ENCODE data around the gene GSE1.

Gene GSE1

GRCh38 chr16:85603203-85603755 is 9.8 kb upstream of the GSE1 start:
- ChIA-PET CTCF (no interaction called here), POLR2A (no interaction called here)
- H3K36me3 ChIP-seq (ENCODE audit: control insufficient read depth in 2 of 2, insufficient read depth in 1 of 2, low read length in 2 of 2): no peaks in the 10 kb centered on the region
- H3K9me3 ChIP-seq (ENCODE audit: control insufficient read depth, insufficient read depth, low read depth, low read length): no peaks in the 10 kb centered on the region
- no peaks in the 10 kb centered on the region for H3K4me1 ChIP-seq (ENCODE audit: control insufficient read depth, insufficient read depth, low read length)
- H3K4me3 ChIP-seq (ENCODE audit: low read depth, low read length): no peak overlapping the region
- TF ChIP-seq GLIS2 (tag by site-specific recombination; IDR thresholded peaks at IDR 0.05): no peak
- TF ChIP-seq, protein P1, sequence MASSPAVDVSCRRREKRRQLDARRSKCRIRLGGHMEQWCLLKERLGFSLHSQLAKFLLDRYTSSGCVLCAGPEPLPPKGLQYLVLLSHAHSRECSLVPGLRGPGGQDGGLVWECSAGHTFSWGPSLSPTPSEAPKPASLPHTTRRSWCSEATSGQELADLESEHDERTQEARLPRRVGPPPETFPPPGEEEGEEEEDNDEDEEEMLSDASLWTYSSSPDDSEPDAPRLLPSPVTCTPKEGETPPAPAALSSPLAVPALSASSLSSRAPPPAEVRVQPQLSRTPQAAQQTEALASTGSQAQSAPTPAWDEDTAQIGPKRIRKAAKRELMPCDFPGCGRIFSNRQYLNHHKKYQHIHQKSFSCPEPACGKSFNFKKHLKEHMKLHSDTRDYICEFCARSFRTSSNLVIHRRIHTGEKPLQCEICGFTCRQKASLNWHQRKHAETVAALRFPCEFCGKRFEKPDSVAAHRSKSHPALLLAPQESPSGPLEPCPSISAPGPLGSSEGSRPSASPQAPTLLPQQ (tag by site-specific recombination; IDR thresholded peaks at IDR 0.05): no peak
- TF ChIP-seq, protein P2, sequence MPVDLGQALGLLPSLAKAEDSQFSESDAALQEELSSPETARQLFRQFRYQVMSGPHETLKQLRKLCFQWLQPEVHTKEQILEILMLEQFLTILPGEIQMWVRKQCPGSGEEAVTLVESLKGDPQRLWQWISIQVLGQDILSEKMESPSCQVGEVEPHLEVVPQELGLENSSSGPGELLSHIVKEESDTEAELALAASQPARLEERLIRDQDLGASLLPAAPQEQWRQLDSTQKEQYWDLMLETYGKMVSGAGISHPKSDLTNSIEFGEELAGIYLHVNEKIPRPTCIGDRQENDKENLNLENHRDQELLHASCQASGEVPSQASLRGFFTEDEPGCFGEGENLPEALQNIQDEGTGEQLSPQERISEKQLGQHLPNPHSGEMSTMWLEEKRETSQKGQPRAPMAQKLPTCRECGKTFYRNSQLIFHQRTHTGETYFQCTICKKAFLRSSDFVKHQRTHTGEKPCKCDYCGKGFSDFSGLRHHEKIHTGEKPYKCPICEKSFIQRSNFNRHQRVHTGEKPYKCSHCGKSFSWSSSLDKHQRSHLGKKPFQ (tag by site-specific recombination; IDR thresholded peaks at IDR 0.05): no peak
- no peak for TF ChIP-seq ZFP69B (tag by site-specific recombination; IDR thresholded peaks at IDR 0.05)
- TF ChIP-seq ZNF112 (tag by site-specific recombination; IDR thresholded peaks at IDR 0.05): no peak
- no peak overlapping the region for H3K27ac ChIP-seq (ENCODE audit: extremely low read depth, low read depth, low read length)

DNA sequence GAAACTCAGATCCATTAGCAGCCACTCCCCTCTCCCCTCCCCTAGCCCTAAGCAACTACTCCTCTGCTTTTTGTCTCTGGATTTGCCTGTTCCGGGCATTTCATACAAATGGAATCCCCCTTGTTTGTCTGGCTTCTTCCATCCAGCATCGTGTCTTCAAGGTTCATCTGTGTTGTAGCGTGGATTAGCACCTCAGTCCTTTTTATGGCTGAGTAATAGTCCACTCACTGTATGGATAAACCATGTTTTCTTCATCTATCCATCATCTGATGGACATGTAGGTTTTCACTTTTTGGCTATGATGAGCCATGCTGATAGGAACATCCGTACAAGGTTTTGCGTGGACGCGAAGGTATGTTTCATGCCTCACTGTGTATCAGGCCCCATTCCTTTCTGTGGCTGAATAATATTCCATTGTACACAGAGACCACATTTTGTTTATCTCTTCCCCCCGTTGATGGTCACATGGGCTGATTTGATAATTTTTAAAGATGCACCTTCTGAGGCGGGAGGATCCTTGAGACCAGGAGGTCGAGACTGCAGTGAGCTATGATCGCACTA is 8.9 kb upstream of the GSE1 start:
- H3K9me3 ChIP-seq (ENCODE audit: control insufficient read depth, insufficient read depth, low read depth, low read length): no peaks in the 10 kb centered on the region
- TF ChIP-seq ZNF146 (tag by site-specific recombination; IDR thresholded peaks at IDR 0.05): peak; percentile 95
- TF ChIP-seq ZIC2 (tag by site-specific recombination; IDR thresholded peaks at IDR 0.05): no peak
- no peak overlapping the region for H3K27ac ChIP-seq (ENCODE audit: extremely low read depth, low read depth, low read length)
- no peaks in the 10 kb centered on the region for H3K4me1 ChIP-seq (ENCODE audit: control insufficient read depth, insufficient read depth, low read length)
- POLR2A ChIA-PET: no interaction called here
- H3K36me3 ChIP-seq (ENCODE audit: control insufficient read depth in 2 of 2, insufficient read depth in 1 of 2, low read length in 2 of 2): no peaks in the 10 kb centered on the region
- H3K4me3 ChIP-seq (ENCODE audit: low read depth, low read length): no peak overlapping the region
- CTCF ChIA-PET: no interaction called here

DNA sequence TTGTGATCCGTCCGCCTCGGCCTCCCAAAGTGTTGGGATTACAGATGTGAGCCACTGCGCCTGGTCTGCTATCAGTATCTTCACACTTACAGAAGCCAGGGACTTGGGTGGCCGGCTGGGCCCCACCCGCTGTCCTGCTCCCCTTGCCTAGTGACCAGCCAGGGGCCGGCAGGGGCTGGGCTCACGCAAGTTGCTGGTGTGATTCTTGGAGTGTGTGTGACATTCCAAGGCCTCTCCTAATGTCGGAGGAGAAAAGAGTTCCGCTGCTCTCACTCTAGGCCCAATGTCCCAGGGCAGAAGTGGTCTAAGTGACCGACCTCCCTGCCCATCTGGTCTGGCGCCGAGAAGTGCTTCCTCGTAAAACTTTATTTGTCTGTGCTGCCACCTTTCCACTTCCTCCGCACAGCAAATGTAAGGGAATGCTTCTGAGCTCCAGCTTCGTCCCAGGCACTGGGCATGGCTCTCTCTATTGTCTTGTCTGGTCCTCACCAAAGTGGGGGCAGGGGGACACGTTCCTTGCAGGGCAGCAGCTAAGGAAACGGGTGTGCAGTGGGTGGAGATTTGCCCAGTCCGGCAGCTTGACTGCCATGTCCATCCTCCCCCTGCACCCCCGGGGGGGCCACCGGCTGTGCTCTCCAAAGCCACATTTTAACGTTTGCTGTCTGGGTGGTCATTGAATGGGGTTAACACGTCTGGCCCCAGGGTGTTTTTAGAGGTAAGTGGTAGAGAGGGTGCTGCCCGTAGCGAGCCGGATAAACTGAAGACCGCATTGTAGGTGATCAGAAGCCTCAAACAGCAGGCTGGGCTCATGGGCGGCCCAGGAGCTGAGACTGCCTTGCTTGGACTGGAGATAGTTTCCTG is 7.8 kb upstream of the GSE1 start:
- CTCF ChIA-PET: interaction anchor here (1.3 to 1.6 kb wide), 2 partner anchors 11 to 185 kb away, joined by 4 to 12 read pairs; no protein-coding TSS in a partner anchor
- Histone ChIP-seq H3K9me3 (ENCODE audit: control insufficient read depth, insufficient read depth, low read depth, low read length) (no peaks in the 10 kb centered on the region), H3K36me3 (ENCODE audit: control insufficient read depth in 2 of 2, insufficient read depth in 1 of 2, low read length in 2 of 2) (no peaks in the 10 kb centered on the region), H3K27ac (ENCODE audit: extremely low read depth, low read depth, low read length) (no peak overlapping the region), H3K4me1 (ENCODE audit: control insufficient read depth, insufficient read depth, low read length) (peaks cover 2% of the 10 kb centered on the region; the same call in 1 of the 2 replicates), H3K4me3 (ENCODE audit: low read depth, low read length) (no peak overlapping the region)
- no peak for TF ChIP-seq OSR2 (tag by site-specific recombination; IDR thresholded peaks at IDR 0.05)
- no peak for TF ChIP-seq ZNF221 (tag by site-specific recombination; IDR thresholded peaks at IDR 0.05; ENCODE audit: borderline replicate concordance)
- peak; percentile 45 for TF ChIP-seq GLIS1 (tag by site-specific recombination; IDR thresholded peaks at IDR 0.05)
- 0 out of 2 replicates have a peak, but pooled peaks have one; percentile 40 for TF ChIP-seq GLIS2 (tag by site-specific recombination; IDR thresholded peaks at IDR 0.05)
- TF ChIP-seq, protein P3, sequence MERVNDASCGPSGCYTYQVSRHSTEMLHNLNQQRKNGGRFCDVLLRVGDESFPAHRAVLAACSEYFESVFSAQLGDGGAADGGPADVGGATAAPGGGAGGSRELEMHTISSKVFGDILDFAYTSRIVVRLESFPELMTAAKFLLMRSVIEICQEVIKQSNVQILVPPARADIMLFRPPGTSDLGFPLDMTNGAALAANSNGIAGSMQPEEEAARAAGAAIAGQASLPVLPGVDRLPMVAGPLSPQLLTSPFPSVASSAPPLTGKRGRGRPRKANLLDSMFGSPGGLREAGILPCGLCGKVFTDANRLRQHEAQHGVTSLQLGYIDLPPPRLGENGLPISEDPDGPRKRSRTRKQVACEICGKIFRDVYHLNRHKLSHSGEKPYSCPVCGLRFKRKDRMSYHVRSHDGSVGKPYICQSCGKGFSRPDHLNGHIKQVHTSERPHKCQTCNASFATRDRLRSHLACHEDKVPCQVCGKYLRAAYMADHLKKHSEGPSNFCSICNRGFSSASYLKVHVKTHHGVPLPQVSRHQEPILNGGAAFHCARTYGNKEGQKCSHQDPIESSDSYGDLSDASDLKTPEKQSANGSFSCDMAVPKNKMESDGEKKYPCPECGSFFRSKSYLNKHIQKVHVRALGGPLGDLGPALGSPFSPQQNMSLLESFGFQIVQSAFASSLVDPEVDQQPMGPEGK (tag by site-specific recombination; IDR thresholded peaks at IDR 0.05): peak; percentile 38; the same call in 1 of the 2 replicates
- TF ChIP-seq ZNF658 (tag by site-specific recombination; IDR thresholded peaks at IDR 0.05): no peak
- peak; percentile 42; the same call in 1 of the 2 replicates for TF ChIP-seq ZIC2 (tag by site-specific recombination; IDR thresholded peaks at IDR 0.05)
- TF ChIP-seq ZNF600 (tag by site-specific recombination; IDR thresholded peaks at IDR 0.05): peak; percentile 50; the same call in 1 of the 2 replicates
- TF ChIP-seq, protein P4, sequence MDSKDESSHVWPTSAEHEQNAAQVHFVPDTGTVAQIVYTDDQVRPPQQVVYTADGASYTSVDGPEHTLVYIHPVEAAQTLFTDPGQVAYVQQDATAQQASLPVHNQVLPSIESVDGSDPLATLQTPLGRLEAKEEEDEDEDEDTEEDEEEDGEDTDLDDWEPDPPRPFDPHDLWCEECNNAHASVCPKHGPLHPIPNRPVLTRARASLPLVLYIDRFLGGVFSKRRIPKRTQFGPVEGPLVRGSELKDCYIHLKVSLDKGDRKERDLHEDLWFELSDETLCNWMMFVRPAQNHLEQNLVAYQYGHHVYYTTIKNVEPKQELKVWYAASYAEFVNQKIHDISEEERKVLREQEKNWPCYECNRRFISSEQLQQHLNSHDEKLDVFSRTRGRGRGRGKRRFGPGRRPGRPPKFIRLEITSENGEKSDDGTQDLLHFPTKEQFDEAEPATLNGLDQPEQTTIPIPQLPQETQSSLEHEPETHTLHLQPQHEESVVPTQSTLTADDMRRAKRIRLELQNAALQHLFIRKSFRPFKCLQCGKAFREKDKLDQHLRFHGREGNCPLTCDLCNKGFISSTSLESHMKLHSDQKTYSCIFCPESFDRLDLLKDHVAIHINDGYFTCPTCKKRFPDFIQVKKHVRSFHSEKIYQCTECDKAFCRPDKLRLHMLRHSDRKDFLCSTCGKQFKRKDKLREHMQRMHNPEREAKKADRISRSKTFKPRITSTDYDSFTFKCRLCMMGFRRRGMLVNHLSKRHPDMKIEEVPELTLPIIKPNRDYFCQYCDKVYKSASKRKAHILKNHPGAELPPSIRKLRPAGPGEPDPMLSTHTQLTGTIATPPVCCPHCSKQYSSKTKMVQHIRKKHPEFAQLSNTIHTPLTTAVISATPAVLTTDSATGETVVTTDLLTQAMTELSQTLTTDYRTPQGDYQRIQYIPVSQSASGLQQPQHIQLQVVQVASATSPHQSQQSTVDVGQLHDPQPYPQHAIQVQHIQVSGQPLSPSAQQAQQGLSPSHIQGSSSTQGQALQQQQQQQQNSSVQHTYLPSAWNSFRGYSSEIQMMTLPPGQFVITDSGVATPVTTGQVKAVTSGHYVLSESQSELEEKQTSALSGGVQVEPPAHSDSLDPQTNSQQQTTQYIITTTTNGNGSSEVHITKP (tag by site-specific recombination; IDR thresholded peaks at IDR 0.05): peak; percentile 77
- POLR2A ChIA-PET: interaction anchor here (0.5 kb wide), 2 partner anchors 143 to 145 kb away, joined by 3 to 4 read pairs; no protein-coding TSS in a partner anchor
